ENCODE results near the gene LILRB1.

GRCh38 chr19:54684527-54684926 is 54.2 kb downstream of the LILRB1 start:
- TF ChIP-seq CTCF (IDR thresholded peaks at IDR 0.05; ENCODE audit: low read depth, low read length, missing input control) (no peak), JUND (IDR thresholded peaks at IDR 0.05) (no peak), EGR1 (IDR thresholded peaks at IDR 0.05; ENCODE audit: low read depth in 2 of 2) (no peak), MAX (IDR thresholded peaks at IDR 0.05) (no peak), REST (IDR thresholded peaks at IDR 0.05) (peak; percentile 98), RAD21 (IDR thresholded peaks at IDR 0.05) (no peak), GABPA (IDR thresholded peaks at IDR 0.05 in 1 of 2, conservative IDR thresholded peaks at IDR 0.05 in 1 of 2) (no peak), TAF1 (conservative IDR thresholded peaks at IDR 0.05) (no peak), YY1 (IDR thresholded peaks at IDR 0.05) (no peak), HNF4A (conservative IDR thresholded peaks at IDR 0.05) (no peak), FOXA1 (IDR thresholded peaks at IDR 0.05) (no peak), SP1 (IDR thresholded peaks at IDR 0.05) (no peak)
- TF ChIP-seq, protein P1, sequence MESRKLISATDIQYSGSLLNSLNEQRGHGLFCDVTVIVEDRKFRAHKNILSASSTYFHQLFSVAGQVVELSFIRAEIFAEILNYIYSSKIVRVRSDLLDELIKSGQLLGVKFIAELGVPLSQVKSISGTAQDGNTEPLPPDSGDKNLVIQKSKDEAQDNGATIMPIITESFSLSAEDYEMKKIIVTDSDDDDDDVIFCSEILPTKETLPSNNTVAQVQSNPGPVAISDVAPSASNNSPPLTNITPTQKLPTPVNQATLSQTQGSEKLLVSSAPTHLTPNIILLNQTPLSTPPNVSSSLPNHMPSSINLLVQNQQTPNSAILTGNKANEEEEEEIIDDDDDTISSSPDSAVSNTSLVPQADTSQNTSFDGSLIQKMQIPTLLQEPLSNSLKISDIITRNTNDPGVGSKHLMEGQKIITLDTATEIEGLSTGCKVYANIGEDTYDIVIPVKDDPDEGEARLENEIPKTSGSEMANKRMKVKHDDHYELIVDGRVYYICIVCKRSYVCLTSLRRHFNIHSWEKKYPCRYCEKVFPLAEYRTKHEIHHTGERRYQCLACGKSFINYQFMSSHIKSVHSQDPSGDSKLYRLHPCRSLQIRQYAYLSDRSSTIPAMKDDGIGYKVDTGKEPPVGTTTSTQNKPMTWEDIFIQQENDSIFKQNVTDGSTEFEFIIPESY (IDR thresholded peaks at IDR 0.05) = no peak
- TF ChIP-seq, protein P2, sequence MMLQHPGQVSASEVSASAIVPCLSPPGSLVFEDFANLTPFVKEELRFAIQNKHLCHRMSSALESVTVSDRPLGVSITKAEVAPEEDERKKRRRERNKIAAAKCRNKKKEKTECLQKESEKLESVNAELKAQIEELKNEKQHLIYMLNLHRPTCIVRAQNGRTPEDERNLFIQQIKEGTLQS (IDR thresholded peaks at IDR 0.05) = no peak

All from liver (tissue), 3 donors.